Prostate gland (tissue), 2 donors: ENCODE data around the gene HNRNPR. TPM values are rescaled to one million over a fixed set of nuclear protein-coding genes. Genes with fewer than 3 reads are reported as not detected.
A peak's percentile ranks its signal among the peaks of the same experiment; 100 is the strongest.
"Not testable (repeated sequence)": the region's sequence is repeated elsewhere in the genome, so short reads cannot be mapped to it uniquely, and the experiment has no call there.

Source experiments
- DNase-seq: peaks from one replicate; pipeline ENCODE4 v3.0.0-alpha.2; 2019; ENCODE audit warnings: low spot score
- H3K27ac ChIP-seq, 2 donors: fragments of 200-600 bp; sonication (generic); 2 replicates each; pipeline ENCODE4 v1.5.1; 2017 to 2019
- H3K27me3 ChIP-seq: fragments of 200-600 bp; sonication (generic); replicated peaks from 2 replicates; pipeline ENCODE4 v1.5.1; 2019; ENCODE audit not compliant: insufficient read depth
- H3K36me3 ChIP-seq, 2 donors: fragments of 200-600 bp; sonication (generic); 1 replicate in 1 of 2; 2 replicates in 1 of 2; pipeline versions ENCODE4 v1.5.1 to v1.8.1; 2017 to 2019
- H3K4me1 ChIP-seq: fragments of 200-600 bp; sonication (generic); replicated peaks from 2 replicates; pipeline ENCODE4 v1.5.1; 2019
- H3K4me3 ChIP-seq, 2 donors: fragments of 200-600 bp; sonication (generic); 2 replicates each; pipeline ENCODE4 v1.5.1; 2017 to 2019
- H3K9me3 ChIP-seq: fragments of 200-600 bp; sonication (generic); 2 replicates; pipeline ENCODE4 v1.5.1; 2017
- CTCF ChIP-seq, 4 experiments: fragments of 200-600 bp in 2 of 4; fragments of 450-650 bp in 2 of 4; sonication (generic) in 2 of 4; IDR thresholded peaks; 1 replicate in 3 of 4; 2 replicates in 1 of 4; pipeline ENCODE4 v1.5.1; 2016 to 2019; ENCODE audit warnings: antibody characterized with exemption in 4 of 4, mild to moderate bottlenecking in 2 of 4, moderate library complexity in 2 of 4
- POLR2A ChIP-seq: fragments of 450-650 bp; IDR thresholded peaks from one replicate; pipeline ENCODE4 v1.6.1; 2016; ENCODE audit warnings: antibody characterized with exemption, mild to moderate bottlenecking
- POLR2AphosphoS5 ChIP-seq: sonication (generic); formaldehyde crosslinking; IDR thresholded peaks from one replicate; pipeline ENCODE4 v1.6.1; 2017; ENCODE audit warnings: antibody characterized with exemption
- WGBS: methylation state at CpG from one replicate; pipeline ENCODE4 v1.1.5; 2018; 5-methylcytosine and 5-hydroxymethylcytosine counted together
- intact Hi-C: fragments of 100-400 bp; cut with DNase I; formaldehyde crosslinking; loops from one replicate; pipeline ENCODE4 v1.14.2; 2022
- total RNA-seq, 2 donors: library from RNA; depleted of rRNA; stranded (reverse); fragments of >200 nt; gene quantifications; one replicate each; pipeline ENCODE4 v1.1.0, GENCODE V29; 2016

Gene HNRNPR
- total RNA-seq, 2 donors from 2014 or later, result 85.8 to 88.1 TPM

GRCh38 chr1:23325393-23325792, 18.7 kb downstream of the HNRNPR start:
- no peaks in the 10 kb centered on the region for H3K9me3 ChIP-seq
- H3K36me3 ChIP-seq, result no peaks in the 10 kb centered on the region
- no peak overlapping the region for H3K4me3 ChIP-seq
- DNase-seq, result no peak
- intact Hi-C loops, result no loop called here
- WGBS, result 80% methylated on average over 2 of the region's 2 CpGs
- no peaks in the 10 kb centered on the region for H3K4me1 ChIP-seq
- H3K27me3 ChIP-seq, result no peaks in the 10 kb centered on the region
- no peak overlapping the region for H3K27ac ChIP-seq
- TF ChIP-seq POLR2A (no peak), POLR2AphosphoS5 (no peak), CTCF (IDR thresholded peaks at IDR 0.05) (no peak)

- Histone ChIP-seq H3K36me3 (no peaks in the 10 kb centered on the region), H3K27ac (no peak overlapping the region), H3K4me1 (no peaks in the 10 kb centered on the region), H3K27me3 (no peaks in the 10 kb centered on the region), H3K9me3 (no peaks in the 10 kb centered on the region), H3K4me3 (no peak overlapping the region)
- WGBS, result 39% methylated on average over 1 of the region's 1 CpG
- no peak for DNase-seq
- TF ChIP-seq POLR2A (no peak), CTCF (IDR thresholded peaks at IDR 0.05) (no peak), POLR2AphosphoS5 (no peak)
- intact Hi-C loops, result no loop called here
Observed at GRCh38 chr1:23322770-23323169, 21.3 kb downstream of the HNRNPR start.

- H3K27me3 ChIP-seq, H3K4me1 ChIP-seq, H3K4me3 ChIP-seq, H3K36me3 ChIP-seq, DNase-seq, intact Hi-C loops, H3K27ac ChIP-seq, H3K9me3 ChIP-seq: not testable (repeated sequence)
- WGBS, result 82% methylated on average over 7 of the region's 7 CpGs
Observed at GRCh38 chr1:23310280-23310679, 33.8 kb downstream of the HNRNPR start.

- H3K4me1 ChIP-seq, result peaks cover 4% of the 10 kb centered on the region
- peaks cover 0 to 5% of the 10 kb centered on the region in 2 donors for H3K36me3 ChIP-seq
- H3K27ac ChIP-seq, result peak overlapping the region; percentile 36 to 56
- WGBS, result 54% methylated on average over 4 of the region's 4 CpGs
- H3K9me3 ChIP-seq, result no peaks in the 10 kb centered on the region
- intact Hi-C loops, result no loop called here
- no peaks in the 10 kb centered on the region for H3K27me3 ChIP-seq
- DNase-seq, result no peak
- H3K4me3 ChIP-seq, result no peak overlapping the region
- TF ChIP-seq POLR2A (no peak), POLR2AphosphoS5 (no peak), CTCF (IDR thresholded peaks at IDR 0.05) (no peak)
Observed at GRCh38 chr1:23304140-23304620, 39.9 kb downstream of the HNRNPR start.

- no peak overlapping the region for H3K4me3 ChIP-seq
- intact Hi-C loops, result no loop called here
- no peaks in the 10 kb centered on the region for H3K27me3 ChIP-seq
- peak overlapping the region; percentile 36 to 56 for H3K27ac ChIP-seq
- H3K9me3 ChIP-seq, result no peaks in the 10 kb centered on the region
- H3K36me3 ChIP-seq, result peaks cover 0 to 5% of the 10 kb centered on the region in 2 donors
- whole genome bisulfite sequencing, result 21% methylated on average over 2 of the region's 2 CpGs
- TF ChIP-seq POLR2AphosphoS5 (peak; percentile 24), POLR2A (no peak)
- peaks cover 4% of the 10 kb centered on the region for H3K4me1 ChIP-seq
- DNase-seq, result no peak
Observed at GRCh38 chr1:23303524-23303923, 40.6 kb downstream of the HNRNPR start.

GRCh38 chr1:23296931-23297330, 47.2 kb downstream of the HNRNPR start:
- Histone ChIP-seq H3K4me1 (no peaks in the 10 kb centered on the region), H3K9me3 (no peaks in the 10 kb centered on the region), H3K27me3 (no peaks in the 10 kb centered on the region), H3K4me3 (no peak overlapping the region), H3K27ac (no peak overlapping the region), H3K36me3 (no peaks in the 10 kb centered on the region)
- WGBS, result 84% methylated on average over 2 of the region's 2 CpGs
- no peak for DNase-seq
- intact Hi-C loops, result no loop called here
- TF ChIP-seq POLR2AphosphoS5, result no peak
- TF ChIP-seq POLR2A, result no peak
- TF ChIP-seq CTCF (IDR thresholded peaks at IDR 0.05), result no peak
